IMR-90 (cell line): ENCODE data around the gene HMX3. TPM values are rescaled to one million over a fixed set of nuclear protein-coding genes. Genes with fewer than 3 reads are reported as not detected.

ENCODE experiments used
- ATAC-seq: fragments of 200-7000 bp; cut with Tn5 transposase; 2 replicates; pipeline ENCODE4 v1.9.1; 2020; ENCODE audit warnings: low read depth, mild to moderate bottlenecking, moderate library complexity
- BruUV-seq: library from RNA; stranded (reverse); fragments of 400-500 nt; replicated peaks from 2 replicates; lab custom pipeline; 2021; lab: Mats Ljungman, UMichigan
- CTCF ChIA-PET: fragments of 300-600 bp; formaldehyde crosslinking; extraction: SDS; loops from one replicate; lab custom pipeline; 2021; ENCODE audit warnings: antibody characterized with exemption; lab: Yijun Ruan, JAX
- POLR2A ChIA-PET: fragments of 300-600 bp; sonication (Branson Sonifier 250); formaldehyde crosslinking; loops from one replicate; lab custom pipeline; 2022; ENCODE audit warnings: antibody characterized with exemption; ENCODE audit not compliant: unreplicated experiment; lab: Charles Lee
- DNase-seq: peaks from one replicate; pipeline ENCODE4 v3.0.0; 2013
- H2AFZ ChIP-seq: replicated peaks from 2 replicates; pipeline ENCODE3; 2013; ENCODE audit warnings: low read length, mild to moderate bottlenecking; ENCODE audit not compliant: poor library complexity
- H2AK5ac ChIP-seq: 2 replicates; pipeline ENCODE4 v1.6.1; 2013; ENCODE audit warnings: low read depth, low read length, inconsistent platforms
- H2AK9ac ChIP-seq: replicated peaks from 2 replicates; pipeline ENCODE3; 2013; ENCODE audit warnings: mild to moderate bottlenecking, low read depth, low read length, moderate library complexity; ENCODE audit not compliant: poor library complexity
- H2BK120ac ChIP-seq: 2 replicates; pipeline ENCODE4 v1.6.1; 2013; ENCODE audit warnings: low read depth, low read length, inconsistent platforms
- H2BK15ac ChIP-seq: 3 replicates; pipeline ENCODE4 v1.6.1; 2013; ENCODE audit warnings: low read depth, low read length, inconsistent platforms
- H2BK20ac ChIP-seq: 2 replicates; pipeline ENCODE4 v1.6.1; 2013; ENCODE audit warnings: low read depth, mild to moderate bottlenecking, inconsistent platforms, low read length, moderate library complexity
- H2BK5ac ChIP-seq: 2 replicates; pipeline ENCODE4 v1.6.1; 2013; ENCODE audit warnings: mild to moderate bottlenecking, low read depth, low read length, inconsistent platforms; ENCODE audit not compliant: poor library complexity, severe bottlenecking
- H3K14ac ChIP-seq: replicated peaks from 2 replicates; pipeline ENCODE4 v1.6.1; 2013; ENCODE audit warnings: low read depth, low read length, inconsistent platforms
- H3K18ac ChIP-seq: 2 replicates; pipeline ENCODE4 v1.6.1; 2013; ENCODE audit warnings: low read depth, low read length, control low read depth
- H3K23ac ChIP-seq: 2 replicates; pipeline ENCODE4 v1.6.1; 2013; ENCODE audit warnings: low read depth, low read length, inconsistent platforms
- H3K27ac ChIP-seq: 2 replicates; pipeline ENCODE4 v1.5.1; 2013; ENCODE audit warnings: mild to moderate bottlenecking, control low read depth, low read length; ENCODE audit not compliant: insufficient read depth
- H3K27me3 ChIP-seq: 2 replicates; pipeline ENCODE4 v1.6.1; 2013; ENCODE audit warnings: low read length; ENCODE audit not compliant: control insufficient read depth, insufficient read depth
- H3K36me3 ChIP-seq: 2 replicates; pipeline ENCODE4 v1.6.1; 2013; ENCODE audit warnings: low read length, mixed read lengths; ENCODE audit not compliant: control insufficient read depth, insufficient read depth
- H3K4ac ChIP-seq: 2 replicates; pipeline ENCODE4 v1.6.1; 2013; ENCODE audit warnings: low read depth, low read length, inconsistent platforms
- H3K4me1 ChIP-seq: 2 replicates; pipeline ENCODE4 v1.6.1; 2013; ENCODE audit warnings: low read length, mixed read lengths; ENCODE audit not compliant: control insufficient read depth, insufficient read depth
- H3K4me2 ChIP-seq: 2 replicates; pipeline ENCODE4 v1.6.1; 2013; ENCODE audit warnings: low read depth, mild to moderate bottlenecking, control low read depth, low read length, moderate library complexity
- H3K4me3 ChIP-seq: 2 replicates; pipeline ENCODE4 v1.5.1; 2013; ENCODE audit warnings: low read depth, mild to moderate bottlenecking, control low read depth, low read length, moderate library complexity; ENCODE audit not compliant: insufficient read depth
- H3K56ac ChIP-seq: 2 replicates; pipeline ENCODE4 v1.6.1; 2013; ENCODE audit warnings: low read length, inconsistent platforms; ENCODE audit not compliant: insufficient read depth; ENCODE audit errors: extremely low read depth
- H3K79me1 ChIP-seq, 2 experiments: 2 replicates each; pipeline ENCODE4 v1.6.1; 2013; ENCODE audit warnings: low read length in 2 of 2, inconsistent platforms in 1 of 2, low read depth in 1 of 2
- H3K9ac ChIP-seq: 2 replicates; pipeline ENCODE4 v1.6.1; 2013; ENCODE audit warnings: low read depth, low read length, control low read depth
- H3K9me1 ChIP-seq: 2 replicates; pipeline ENCODE4 v1.6.1; 2013; ENCODE audit warnings: low read length, inconsistent platforms; ENCODE audit not compliant: insufficient read depth
- H3K9me3 ChIP-seq: 2 replicates; pipeline ENCODE4 v1.6.1; 2013; ENCODE audit warnings: low read length; ENCODE audit not compliant: control insufficient read depth, insufficient read depth
- H4K20me1 ChIP-seq: 2 replicates; pipeline ENCODE4 v1.6.1; 2013; ENCODE audit warnings: low read length, inconsistent platforms; ENCODE audit not compliant: insufficient read depth
- H4K5ac ChIP-seq: 2 replicates; pipeline ENCODE4 v1.6.1; 2013; ENCODE audit warnings: mild to moderate bottlenecking, low read depth, low read length, control low read depth
- H4K8ac ChIP-seq, 2 experiments: 2 replicates each; pipeline ENCODE4 v1.6.1; 2013; ENCODE audit warnings: low read depth in 2 of 2, low read length in 2 of 2, control low read depth in 1 of 2, inconsistent platforms in 1 of 2
- H4K91ac ChIP-seq: 2 replicates; pipeline ENCODE4 v1.6.1; 2013; ENCODE audit warnings: low read depth, low read length, inconsistent platforms; ENCODE audit not compliant: insufficient read depth
- CTCF ChIP-seq: conservative IDR thresholded peaks from 2 replicates; pipeline ENCODE4 v1.5.1; 2012; ENCODE audit warnings: mild to moderate bottlenecking, low read depth, low read length, improper control_type of control experiment
- MAFK ChIP-seq: IDR thresholded peaks from 2 replicates; pipeline ENCODE4 v1.6.1; 2012; ENCODE audit warnings: low read depth, low read length, improper control_type of control experiment
- RAD21 ChIP-seq: IDR thresholded peaks from 2 replicates; pipeline ENCODE4 v1.6.1; 2012; ENCODE audit warnings: low read length, improper control_type of control experiment
- USF2 ChIP-seq: fragments of 150-350 bp; IDR thresholded peaks from 2 replicates; pipeline ENCODE4 v1.6.1; 2017; ENCODE audit warnings: mild to moderate bottlenecking, antibody characterized with exemption, low read length, low read depth
- WGBS, 2 experiments: methylation state at CpG; one replicate each; pipeline versions ENCODE4 v1.1.5 to v1.1.7; 2013; ENCODE audit warnings: missing lambda C conversion rate in 2 of 2; ENCODE audit not compliant: insufficient read length in 1 of 2; ENCODE audit errors: extremely low coverage in 2 of 2; 5-methylcytosine and 5-hydroxymethylcytosine counted together
- dilution Hi-C: fragments of 300-500 bp; cut with HindIII; formaldehyde crosslinking; loops from one replicate; pipeline ENCODE4 v1.14.3; 2018; ENCODE audit warnings: low sequenced_read_pairs; ENCODE audit not compliant: unreplicated experiment
- in situ Hi-C: fragments of 300-500 bp; cut with MboI; formaldehyde crosslinking; loops from 3 replicates; pipeline ENCODE4 v1.14.3; 2019; ENCODE audit warnings: low sequenced_read_pairs, inconsistent platforms, mixed read lengths
- intact Hi-C: fragments of 100-400 bp; cut with micrococcal nuclease; formaldehyde crosslinking; loops from 2 replicates; pipeline ENCODE4 v1.10.0; 2022
- polyA plus RNA-seq, 3 experiments: library from polyadenylated mRNA; depleted of rRNA; stranded (reverse); fragments of >200 nt; gene quantifications; 2 replicates each; pipeline ENCODE4 v1.2.3, GENCODE V29; 2012; ENCODE audit warnings: low replicate concordance in 1 of 3
- total RNA-seq: library from RNA; depleted of rRNA; stranded (reverse); fragments of >200 nt; gene quantifications from 2 replicates; pipeline ENCODE4 v1.2.3, GENCODE V29; 2012

Gene HMX3
- total and polyA plus RNA-seq, 2 of the 4 experiments (the other 2 are of a cell fraction) = not detected

GRCh38 chr10:123096452-123096851 is 39.3 kb upstream of the HMX3 start:
- H3K27me3 ChIP-seq = no peaks in the 10 kb centered on the region
- H3K79me1 ChIP-seq = no peaks in the 10 kb centered on the region
- no peak overlapping the region for H2BK15ac ChIP-seq
- H2BK120ac ChIP-seq = no peak overlapping the region
- intact Hi-C loops (no loop called here), in situ Hi-C loops (no loop called here), dilution Hi-C loops (no loop called here)
- no peak overlapping the region for H2AK9ac ChIP-seq
- CTCF ChIA-PET = no interaction called here
- WGBS, 2 experiments = no CpG with 5 or more reads among the region's 5 CpGs
- POLR2A ChIA-PET = no interaction called here
- no peak overlapping the region for H2AK5ac ChIP-seq
- H3K4me1 ChIP-seq = no peaks in the 10 kb centered on the region
- no peaks in the 10 kb centered on the region for H3K9me1 ChIP-seq
- H3K18ac ChIP-seq = no peak overlapping the region
- BruUV-seq = no TSS peak
- peaks cover 5% of the 10 kb centered on the region; the same call in 1 of the 2 replicates for H3K9me3 ChIP-seq
- DNase-seq (no peak), ATAC-seq (no peak)
- no peaks in the 10 kb centered on the region for H3K36me3 ChIP-seq
- H3K4ac ChIP-seq = no peak overlapping the region
- no peak overlapping the region for H2AFZ ChIP-seq
- no peak overlapping the region for H3K27ac ChIP-seq
- H4K5ac ChIP-seq = no peak overlapping the region
- no peak overlapping the region for H2BK5ac ChIP-seq
- H4K8ac ChIP-seq = no peak overlapping the region
- no peak overlapping the region for H3K9ac ChIP-seq
- no peak for TF ChIP-seq MAFK
- TF ChIP-seq CTCF = no peak
- no peak for TF ChIP-seq USF2
- no peak for TF ChIP-seq RAD21
- H4K20me1 ChIP-seq = no peaks in the 10 kb centered on the region
- H4K91ac ChIP-seq = no peak overlapping the region
- no peak overlapping the region for H3K14ac ChIP-seq
- H2BK20ac ChIP-seq = no peak overlapping the region
- H3K4me2 ChIP-seq = no peak overlapping the region
- no peak overlapping the region for H3K4me3 ChIP-seq
- no peak overlapping the region for H3K56ac ChIP-seq
- H3K23ac ChIP-seq = no peak overlapping the region
